OCI-LY7 (cell line): ENCODE measurements around the gene TTC8.

Experiments used
- EZH2phosphoT487 ChIP-seq: fragments of 200-600 bp; sonication (generic); IDR thresholded peaks from 2 replicates; pipeline ENCODE4 v1.6.1; 2018; ENCODE audit warnings: low read depth, borderline replicate concordance, mild to moderate bottlenecking, mixed run types, antibody characterized with exemption, low read length, moderate library complexity, mixed read lengths
- TF ChIP-seq, protein P1 (sequence below): fragments of 200-600 bp; sonication (generic); conservative IDR thresholded peaks from 2 replicates; pipeline ENCODE4 v1.5.1; 2014; ENCODE audit warnings: mild to moderate bottlenecking, antibody characterized with exemption, low read length, moderate library complexity, mixed read lengths

DNA sequence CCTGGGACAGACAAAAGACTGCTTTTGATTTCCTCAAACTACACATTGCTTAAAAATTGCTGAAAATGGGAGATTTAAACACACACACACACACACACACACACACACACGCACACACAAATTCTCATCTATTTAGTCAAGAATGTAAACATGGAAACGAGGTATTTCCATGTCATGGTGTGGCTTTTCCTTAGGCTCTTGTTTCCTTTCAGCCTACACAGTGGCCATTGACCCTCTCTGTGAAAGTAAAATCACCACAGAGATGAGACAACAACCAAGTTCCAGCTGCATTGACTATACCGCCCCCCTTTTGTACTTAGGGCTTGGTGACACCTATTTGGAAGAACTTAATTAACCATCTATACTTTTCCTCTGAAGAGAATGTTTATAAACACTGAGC, 41.9 kb downstream of the TTC8 start:
- TF ChIP-seq, protein P1, sequence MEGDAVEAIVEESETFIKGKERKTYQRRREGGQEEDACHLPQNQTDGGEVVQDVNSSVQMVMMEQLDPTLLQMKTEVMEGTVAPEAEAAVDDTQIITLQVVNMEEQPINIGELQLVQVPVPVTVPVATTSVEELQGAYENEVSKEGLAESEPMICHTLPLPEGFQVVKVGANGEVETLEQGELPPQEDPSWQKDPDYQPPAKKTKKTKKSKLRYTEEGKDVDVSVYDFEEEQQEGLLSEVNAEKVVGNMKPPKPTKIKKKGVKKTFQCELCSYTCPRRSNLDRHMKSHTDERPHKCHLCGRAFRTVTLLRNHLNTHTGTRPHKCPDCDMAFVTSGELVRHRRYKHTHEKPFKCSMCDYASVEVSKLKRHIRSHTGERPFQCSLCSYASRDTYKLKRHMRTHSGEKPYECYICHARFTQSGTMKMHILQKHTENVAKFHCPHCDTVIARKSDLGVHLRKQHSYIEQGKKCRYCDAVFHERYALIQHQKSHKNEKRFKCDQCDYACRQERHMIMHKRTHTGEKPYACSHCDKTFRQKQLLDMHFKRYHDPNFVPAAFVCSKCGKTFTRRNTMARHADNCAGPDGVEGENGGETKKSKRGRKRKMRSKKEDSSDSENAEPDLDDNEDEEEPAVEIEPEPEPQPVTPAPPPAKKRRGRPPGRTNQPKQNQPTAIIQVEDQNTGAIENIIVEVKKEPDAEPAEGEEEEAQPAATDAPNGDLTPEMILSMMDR = no peak
- TF ChIP-seq EZH2phosphoT487 = no peak
